DMS53 treated with DMSO at 0.1 percent for 48 hours (cell line): ENCODE measurements around the gene NTRK3.
"Not testable (repeated sequence)": the region's sequence is repeated elsewhere in the genome, so short reads cannot be mapped to it uniquely, and the experiment has no call there.

Source experiments
- DNase-seq: peaks from one replicate; lab custom pipeline; 2025; ENCODE audit not compliant: unreplicated experiment; lab: John Stamatoyannopoulos, UW

NTRK3 gene

GRCh38 chr15:88038261-88038660 lies 218.3 kb downstream of the NTRK3 start:
- DNase-seq = no peak

- no peak for DNase-seq
Observed at GRCh38 chr15:88036154-88036839, 220.2 kb downstream of the NTRK3 start.

GRCh38 chr15:88035381-88035780 lies 221.2 kb downstream of the NTRK3 start:
- DNase-seq = no peak

- DNase-seq = not testable (repeated sequence)
Observed at GRCh38 chr15:88033421-88033820, 223.1 kb downstream of the NTRK3 start.

- no peak for DNase-seq
Observed at GRCh38 chr15:88032787-88033186, 223.8 kb downstream of the NTRK3 start.

GRCh38 chr15:88031461-88031860 lies 225.1 kb downstream of the NTRK3 start:
- DNase-seq = no peak

GRCh38 chr15:88029696-88030095 lies 226.8 kb downstream of the NTRK3 start:
- DNase-seq = no peak

- DNase-seq = no peak
Observed at GRCh38 chr15:88028024-88028423, 228.5 kb downstream of the NTRK3 start.

GRCh38 chr15:88023914-88024313 lies 232.6 kb downstream of the NTRK3 start:
- no peak for DNase-seq

- DNase-seq = no peak
Observed at GRCh38 chr15:88022716-88023115, 233.8 kb downstream of the NTRK3 start.

- DNase-seq = no peak
Observed at GRCh38 chr15:88021601-88022000, 234.9 kb downstream of the NTRK3 start.

- DNase-seq = no peak
Observed at GRCh38 chr15:88020806-88021205, 235.7 kb downstream of the NTRK3 start.

- DNase-seq = no peak
Observed at GRCh38 chr15:88019656-88020055, 236.9 kb downstream of the NTRK3 start.

- DNase-seq = no peak
Observed at GRCh38 chr15:88018869-88019641, 237.5 kb downstream of the NTRK3 start.

GRCh38 chr15:88017753-88018152 lies 238.8 kb downstream of the NTRK3 start:
- DNase-seq = no peak

GRCh38 chr15:88016406-88016805 lies 240.1 kb downstream of the NTRK3 start:
- DNase-seq = no peak

- no peak for DNase-seq
Observed at GRCh38 chr15:88015228-88015860, 241.2 kb downstream of the NTRK3 start.

GRCh38 chr15:88014454-88015160 lies 241.9 kb downstream of the NTRK3 start:
- DNase-seq = no peak

- no peak for DNase-seq
Observed at GRCh38 chr15:88013111-88013510, 243.4 kb downstream of the NTRK3 start.

- DNase-seq = no peak
Observed at GRCh38 chr15:88012688-88013087, 243.9 kb downstream of the NTRK3 start.

- DNase-seq = no peak
Observed at GRCh38 chr15:88012233-88012632, 244.3 kb downstream of the NTRK3 start.
